ENCODE data around the gene KNDC1. TPM values are rescaled to one million over a fixed set of nuclear protein-coding genes. Genes with fewer than 3 reads are reported as not detected.
"Not testable (repeated sequence)": the region's sequence is repeated elsewhere in the genome, so short reads cannot be mapped to it uniquely, and the experiment has no call there.

KNDC1 gene
- total RNA-seq, 2 donors from 2014 or later, result 0.19 to 0.26 TPM

DNA sequence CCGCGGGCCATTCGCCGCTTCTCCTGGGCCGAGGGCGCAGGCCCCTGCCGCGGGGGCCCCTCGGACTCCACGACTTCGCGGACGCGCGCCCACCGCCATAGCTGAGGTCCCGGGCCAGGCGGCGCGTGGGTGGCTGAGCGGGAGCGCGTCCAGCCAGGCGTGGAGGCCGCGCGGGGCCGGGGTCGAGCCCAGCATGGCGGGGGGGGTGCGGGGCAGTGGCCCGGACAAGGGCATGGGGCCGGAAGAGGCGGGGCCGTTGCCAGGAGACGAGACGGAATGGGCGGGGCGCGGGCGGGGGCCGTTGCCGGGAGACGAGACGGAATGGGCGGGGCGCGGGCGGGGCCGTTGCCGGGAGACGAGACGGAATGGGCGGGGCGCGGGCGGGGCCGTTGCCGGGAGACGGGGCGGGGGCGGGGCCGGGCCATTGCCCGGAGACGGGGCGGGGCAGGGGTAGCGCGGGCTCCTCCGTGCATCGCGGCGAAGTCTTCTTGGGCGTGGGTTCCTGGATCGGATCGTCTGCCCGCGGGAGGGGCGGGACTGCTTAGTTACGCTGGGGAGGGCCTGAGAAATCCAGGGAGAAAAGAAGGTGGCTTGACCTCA, 101.8 kb downstream of the KNDC1 start:
- Mint-ChIP-seq H3K27ac (peak overlapping the region; percentile 88), H3K27me3 (no peaks in the 10 kb centered on the region), H3K4me3 (peak overlapping the region; percentile 60), H3K9me3 (no peaks in the 10 kb centered on the region), H3K36me3 (ENCODE audit: low read depth) (peaks cover 43% of the 10 kb centered on the region), H3K4me1 (peaks cover 14% of the 10 kb centered on the region)
- ATAC-seq (replicated peaks), result peak; percentile 52

DNA sequence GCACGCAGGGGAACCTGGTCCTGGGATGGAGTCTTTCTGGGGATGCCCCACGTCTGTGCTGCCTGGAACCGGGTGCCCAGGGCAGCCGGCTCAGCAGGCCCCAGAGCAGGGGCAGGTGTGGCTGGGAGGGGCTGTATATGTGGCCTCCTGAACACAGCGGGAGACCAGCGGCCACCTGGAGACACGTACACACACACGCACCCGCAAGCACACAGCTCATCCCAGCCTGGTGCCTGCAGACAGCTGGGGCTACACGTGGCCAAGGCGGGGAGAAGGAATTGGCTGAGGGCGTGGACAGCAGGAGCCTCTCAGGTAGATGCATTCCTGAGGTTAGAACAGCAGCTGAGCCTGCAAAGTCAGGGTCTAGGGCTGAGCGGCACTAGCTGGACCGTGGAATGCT, 102.7 kb downstream of the KNDC1 start:
- H3K9me3 Mint-ChIP-seq, result no peaks in the 10 kb centered on the region
- peaks cover 43% of the 10 kb centered on the region for H3K36me3 Mint-ChIP-seq (ENCODE audit: low read depth)
- no peak overlapping the region for H3K27ac Mint-ChIP-seq
- H3K27me3 Mint-ChIP-seq, result no peaks in the 10 kb centered on the region
- H3K4me3 Mint-ChIP-seq, result peak overlapping the region; percentile 42
- no peak for ATAC-seq (replicated peaks)
- peaks cover 14% of the 10 kb centered on the region for H3K4me1 Mint-ChIP-seq

DNA sequence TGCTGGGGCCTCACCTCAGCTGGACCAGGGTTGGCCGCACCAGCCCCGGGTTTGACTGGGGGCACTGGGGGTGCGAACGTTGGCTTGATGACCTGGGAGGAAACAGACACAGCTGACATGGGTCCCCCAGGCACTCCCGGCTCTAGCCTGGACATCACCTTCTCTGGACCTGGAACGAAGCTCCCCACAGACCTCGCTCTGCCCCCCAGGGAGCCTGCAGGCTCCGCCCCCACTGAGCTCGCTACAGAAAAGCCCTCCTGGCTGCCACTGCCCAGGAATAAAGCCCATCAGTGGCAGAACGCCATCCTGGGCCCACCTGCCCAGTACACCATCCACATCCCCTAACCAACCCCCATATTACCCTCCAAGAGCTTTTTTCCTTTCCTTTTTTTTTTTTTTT, 103.7 kb downstream of the KNDC1 start:
- ATAC-seq (replicated peaks), result no peak
- Mint-ChIP-seq H3K9me3 (no peaks in the 10 kb centered on the region), H3K4me1 (peaks cover 14% of the 10 kb centered on the region), H3K4me3 (peak overlapping the region; percentile 31), H3K27ac (no peak overlapping the region), H3K36me3 (ENCODE audit: low read depth) (peaks cover 43% of the 10 kb centered on the region), H3K27me3 (no peaks in the 10 kb centered on the region)

DNA sequence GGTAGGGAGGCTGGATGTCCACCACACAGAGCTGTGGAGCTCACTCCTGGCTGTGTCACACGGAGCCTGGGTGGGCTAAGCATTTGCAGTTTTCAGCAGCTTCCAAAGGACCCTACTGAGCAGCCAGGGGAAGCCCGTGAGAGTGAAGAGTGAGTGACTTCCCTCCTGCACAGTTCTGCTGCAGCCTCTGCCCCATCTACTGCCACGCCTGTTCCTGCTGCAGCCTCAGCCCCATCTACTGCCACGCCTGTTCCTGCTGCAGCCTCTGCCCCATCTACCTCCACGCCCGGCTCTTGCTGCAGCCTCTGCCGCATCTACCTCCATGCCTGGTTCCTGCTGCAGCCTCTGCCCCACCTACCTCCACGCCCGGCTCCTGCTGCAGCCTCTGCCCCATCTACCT, 104.4 kb downstream of the KNDC1 start:
- no peak for ATAC-seq (replicated peaks)
- Mint-ChIP-seq H3K4me1 (peaks cover 8% of the 10 kb centered on the region), H3K27ac (no peak overlapping the region), H3K27me3 (no peaks in the 10 kb centered on the region), H3K36me3 (ENCODE audit: low read depth) (peaks cover 37% of the 10 kb centered on the region), H3K9me3 (no peaks in the 10 kb centered on the region), H3K4me3 (peak overlapping the region; percentile 31)

DNA sequence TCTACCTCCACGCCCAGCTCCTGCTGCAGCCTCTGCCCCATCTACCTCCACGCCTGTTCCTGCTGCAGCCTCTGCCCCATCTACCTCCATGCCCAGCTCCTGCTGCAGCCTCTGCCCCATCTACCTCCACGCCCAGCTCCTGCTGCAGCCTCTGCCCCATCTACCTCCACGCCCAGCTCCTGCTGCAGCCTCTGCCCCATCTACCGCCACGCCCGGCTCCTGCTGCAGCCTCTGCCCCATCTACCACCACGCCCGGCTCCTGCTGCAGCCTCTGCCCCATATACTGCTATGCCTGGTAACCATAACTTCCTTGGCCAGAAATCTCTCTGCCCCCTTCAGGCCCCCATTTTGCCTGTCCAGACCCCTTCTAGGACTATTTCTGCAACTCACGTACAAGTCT, 105.0 kb downstream of the KNDC1 start:
- ATAC-seq (replicated peaks); H3K4me3 Mint-ChIP-seq; H3K27me3 Mint-ChIP-seq; H3K4me1 Mint-ChIP-seq; H3K9me3 Mint-ChIP-seq: not testable (repeated sequence)
- peaks cover 42% of the 10 kb centered on the region for H3K36me3 Mint-ChIP-seq (ENCODE audit: low read depth)
- peak overlapping the region; percentile 41 for H3K27ac Mint-ChIP-seq

DNA sequence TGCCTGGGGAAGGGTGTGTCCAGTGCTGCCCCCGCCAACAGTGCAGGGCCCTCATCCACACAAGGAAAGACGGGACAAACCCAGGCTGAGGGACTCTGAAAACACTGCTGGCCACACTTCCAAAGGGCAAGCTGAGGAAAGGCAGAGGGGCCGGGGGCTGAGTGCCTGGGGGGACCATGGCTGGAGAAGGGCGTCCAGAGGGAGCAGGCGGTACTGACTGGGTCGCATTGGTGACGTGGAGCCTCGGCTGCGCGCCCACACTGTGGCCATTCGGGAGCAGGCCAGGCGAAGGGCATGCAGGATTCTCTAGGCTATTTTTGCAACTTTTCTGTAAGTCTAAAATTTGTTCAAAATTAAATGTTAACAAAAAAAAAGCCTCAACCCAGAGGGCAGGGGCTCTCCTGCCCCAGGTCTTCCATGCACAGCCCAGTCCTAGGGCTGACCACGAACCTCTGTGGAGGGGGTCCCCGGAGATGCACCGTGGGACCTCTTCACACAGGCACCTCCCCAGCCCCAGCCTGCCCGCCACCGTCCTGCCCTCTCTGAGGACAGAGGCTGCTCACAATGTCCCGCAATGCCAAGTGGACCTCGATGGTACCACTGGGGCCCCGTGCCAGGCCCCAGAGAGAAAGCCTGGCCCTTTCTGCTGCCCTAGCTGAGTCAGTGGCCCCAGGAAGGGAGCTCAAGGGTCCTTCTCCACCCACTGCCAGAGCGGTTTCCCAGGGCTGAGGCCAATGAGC, 106.2 kb downstream of the KNDC1 start:
- Mint-ChIP-seq H3K4me3 (no peak overlapping the region), H3K36me3 (ENCODE audit: low read depth) (peaks cover 53% of the 10 kb centered on the region), H3K9me3 (no peaks in the 10 kb centered on the region), H3K4me1 (peaks cover 7% of the 10 kb centered on the region), H3K27ac (no peak overlapping the region), H3K27me3 (no peaks in the 10 kb centered on the region)
- no peak for ATAC-seq (replicated peaks)

DNA sequence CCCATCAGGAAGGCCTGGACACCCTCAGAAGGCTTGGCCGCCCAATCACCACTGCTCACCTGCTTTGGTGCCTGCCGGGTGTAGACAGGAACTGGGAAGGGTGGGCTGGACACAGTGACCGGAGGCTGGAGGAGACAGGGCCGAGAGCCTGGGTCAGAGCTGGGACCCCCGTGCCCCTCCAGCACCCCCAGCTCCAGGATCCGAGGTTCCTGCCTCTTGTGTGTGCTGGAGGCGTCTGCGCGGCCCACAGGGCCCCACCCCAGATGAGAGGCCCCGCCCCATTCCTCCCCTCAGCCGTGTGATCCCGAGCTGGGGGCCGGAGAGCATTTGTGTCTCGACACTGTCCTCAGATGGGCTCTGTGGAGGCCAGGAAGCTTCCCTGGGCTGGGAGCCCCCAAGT, 107.3 kb downstream of the KNDC1 start:
- H3K27me3 Mint-ChIP-seq, result no peaks in the 10 kb centered on the region
- no peak for ATAC-seq (replicated peaks)
- H3K9me3 Mint-ChIP-seq, result no peaks in the 10 kb centered on the region
- H3K36me3 Mint-ChIP-seq (ENCODE audit: low read depth), result peaks cover 63% of the 10 kb centered on the region
- H3K4me1 Mint-ChIP-seq, result peaks cover 7% of the 10 kb centered on the region
- H3K4me3 Mint-ChIP-seq, result no peak overlapping the region
- no peak overlapping the region for H3K27ac Mint-ChIP-seq

DNA sequence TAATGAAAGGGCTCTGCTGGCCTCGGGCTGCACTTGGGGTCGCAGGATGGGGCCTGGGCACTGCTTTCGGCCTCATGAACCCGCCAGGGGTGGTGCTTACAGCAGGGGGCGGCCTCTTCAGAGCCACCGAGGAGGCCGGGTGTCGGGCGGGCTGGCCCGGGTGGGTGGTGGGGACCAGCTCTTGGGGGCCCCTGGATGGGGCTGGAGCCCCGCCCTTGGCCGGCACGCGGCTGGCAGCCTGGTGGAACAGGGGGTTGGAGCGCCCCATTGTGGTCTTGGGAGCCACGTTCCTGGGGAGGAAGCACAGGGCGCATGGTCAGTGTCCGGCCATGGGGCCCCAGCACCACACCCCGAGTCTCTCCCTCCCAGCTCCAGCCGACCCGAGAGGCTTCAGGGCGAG, 107.8 kb downstream of the KNDC1 start:
- no peak for ATAC-seq (replicated peaks)
- H3K27ac Mint-ChIP-seq, result no peak overlapping the region
- H3K9me3 Mint-ChIP-seq, result no peaks in the 10 kb centered on the region
- peaks cover 7% of the 10 kb centered on the region for H3K4me1 Mint-ChIP-seq
- no peaks in the 10 kb centered on the region for H3K27me3 Mint-ChIP-seq
- H3K36me3 Mint-ChIP-seq (ENCODE audit: low read depth), result peaks cover 63% of the 10 kb centered on the region
- no peak overlapping the region for H3K4me3 Mint-ChIP-seq

DNA sequence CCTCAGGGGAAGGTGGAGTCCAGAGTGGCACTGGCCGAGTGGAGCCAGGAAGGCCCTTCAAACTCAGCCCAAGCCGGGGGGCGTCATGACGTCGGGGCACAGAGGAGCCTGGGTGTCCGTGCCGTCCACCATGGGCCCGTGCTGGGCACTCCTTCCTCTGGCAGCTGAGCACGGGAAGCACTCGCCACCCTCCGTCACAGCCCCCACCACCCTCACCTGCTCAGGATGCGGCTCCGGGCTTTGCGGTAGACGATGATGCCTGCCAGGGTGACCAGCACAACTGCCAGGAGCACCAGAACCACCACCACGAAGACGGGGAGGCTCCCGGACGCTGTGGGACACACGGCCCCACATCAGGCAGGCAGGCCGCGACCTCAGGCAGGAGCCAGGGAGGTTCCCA, 108.5 kb downstream of the KNDC1 start:
- H3K27me3 Mint-ChIP-seq, result no peaks in the 10 kb centered on the region
- peaks cover 63% of the 10 kb centered on the region for H3K36me3 Mint-ChIP-seq (ENCODE audit: low read depth)
- H3K9me3 Mint-ChIP-seq, result no peaks in the 10 kb centered on the region

DNA sequence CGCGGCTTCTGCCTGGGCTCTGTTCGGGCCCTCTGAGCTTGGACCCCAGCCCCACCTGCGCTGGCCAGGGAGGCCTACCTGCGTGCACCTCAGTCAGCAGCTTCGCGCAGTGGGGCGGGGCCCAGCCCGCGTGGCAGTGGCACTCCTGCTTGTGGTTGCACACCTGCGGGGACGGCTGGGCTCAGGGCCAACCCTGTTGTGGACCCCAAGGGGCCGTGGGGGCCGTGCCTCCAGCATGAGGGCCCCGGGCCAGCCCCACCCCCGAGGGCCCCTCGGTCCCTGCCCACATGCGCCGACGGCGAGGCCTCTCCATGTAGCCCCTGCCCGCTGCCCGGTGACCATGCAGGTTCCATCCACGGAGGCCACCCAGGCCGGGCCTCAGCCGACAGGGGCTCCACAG, 109.3 kb downstream of the KNDC1 start:
- ATAC-seq (replicated peaks), result no peak
- H3K9me3 Mint-ChIP-seq, result no peaks in the 10 kb centered on the region
- H3K4me3 Mint-ChIP-seq, result no peak overlapping the region

More for the DNA sequence above, 108.5 kb downstream of the KNDC1 start:
- ATAC-seq (replicated peaks), result no peak
- no peak overlapping the region for H3K4me3 Mint-ChIP-seq
- peaks cover 7% of the 10 kb centered on the region for H3K4me1 Mint-ChIP-seq
- no peak overlapping the region for H3K27ac Mint-ChIP-seq

DNA sequence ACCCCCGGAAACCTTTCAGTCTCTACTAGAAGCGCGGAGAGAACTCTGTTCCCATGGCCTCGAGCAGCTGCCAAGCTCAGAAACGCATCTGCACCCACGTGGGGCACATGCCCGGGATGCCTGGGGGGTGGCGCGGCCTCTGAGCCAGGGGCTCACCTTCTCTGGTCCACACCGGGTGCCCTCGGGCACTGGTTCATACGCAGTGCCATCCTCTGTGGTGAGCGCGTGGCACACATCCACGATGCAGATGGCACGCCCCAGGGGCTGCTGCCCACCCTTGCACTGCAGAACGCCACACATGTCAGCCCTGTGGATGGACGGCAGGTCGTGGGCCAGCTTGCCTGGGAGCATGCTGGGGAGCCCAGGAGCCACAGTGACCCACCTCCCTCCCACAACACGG, 110.2 kb downstream of the KNDC1 start:
- no peaks in the 10 kb centered on the region for H3K9me3 Mint-ChIP-seq
- no peaks in the 10 kb centered on the region for H3K27me3 Mint-ChIP-seq
- H3K27ac Mint-ChIP-seq, result no peak overlapping the region
- no peaks in the 10 kb centered on the region for H3K4me1 Mint-ChIP-seq
- H3K36me3 Mint-ChIP-seq (ENCODE audit: low read depth), result peaks cover 56% of the 10 kb centered on the region
- no peak overlapping the region for H3K4me3 Mint-ChIP-seq
- ATAC-seq (replicated peaks), result no peak

More for the DNA sequence above, 109.3 kb downstream of the KNDC1 start:
- no peak overlapping the region for H3K27ac Mint-ChIP-seq
- peaks cover 4% of the 10 kb centered on the region for H3K4me1 Mint-ChIP-seq
- H3K27me3 Mint-ChIP-seq, result no peaks in the 10 kb centered on the region
- H3K36me3 Mint-ChIP-seq (ENCODE audit: low read depth), result peaks cover 54% of the 10 kb centered on the region

DNA sequence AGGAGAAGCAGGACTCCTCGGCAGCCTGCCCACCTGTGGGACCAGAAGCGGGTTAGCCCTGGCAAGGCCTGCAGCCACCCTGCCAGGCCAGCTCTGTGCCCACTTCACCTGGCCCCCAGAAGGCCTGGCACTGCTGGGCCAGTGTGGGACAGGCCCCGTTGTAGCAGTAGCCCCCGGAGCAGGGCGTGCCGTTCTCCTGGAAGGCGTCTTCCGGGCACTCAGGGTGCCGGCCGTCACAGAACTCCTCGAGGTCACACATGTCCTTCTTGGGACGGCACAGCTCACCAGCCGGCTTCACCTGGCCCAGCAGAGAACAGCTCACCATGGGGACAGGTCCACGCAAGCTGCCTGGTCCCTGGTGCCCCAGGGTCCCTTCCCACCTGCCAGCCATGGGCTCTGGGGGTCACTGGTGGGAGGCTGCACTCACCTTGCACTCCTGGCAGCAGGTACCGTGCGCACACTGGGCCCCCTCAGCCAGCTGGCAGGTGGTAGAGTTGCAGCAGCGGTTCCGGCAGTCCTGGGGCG, 110.8 kb downstream of the KNDC1 start:
- no peak overlapping the region for H3K4me3 Mint-ChIP-seq
- no peak for ATAC-seq (replicated peaks)
- H3K27me3 Mint-ChIP-seq, result no peaks in the 10 kb centered on the region
- H3K9me3 Mint-ChIP-seq, result no peaks in the 10 kb centered on the region
- H3K36me3 Mint-ChIP-seq (ENCODE audit: low read depth), result peaks cover 56% of the 10 kb centered on the region
- H3K4me1 Mint-ChIP-seq, result no peaks in the 10 kb centered on the region
- H3K27ac Mint-ChIP-seq, result no peak overlapping the region

DNA sequence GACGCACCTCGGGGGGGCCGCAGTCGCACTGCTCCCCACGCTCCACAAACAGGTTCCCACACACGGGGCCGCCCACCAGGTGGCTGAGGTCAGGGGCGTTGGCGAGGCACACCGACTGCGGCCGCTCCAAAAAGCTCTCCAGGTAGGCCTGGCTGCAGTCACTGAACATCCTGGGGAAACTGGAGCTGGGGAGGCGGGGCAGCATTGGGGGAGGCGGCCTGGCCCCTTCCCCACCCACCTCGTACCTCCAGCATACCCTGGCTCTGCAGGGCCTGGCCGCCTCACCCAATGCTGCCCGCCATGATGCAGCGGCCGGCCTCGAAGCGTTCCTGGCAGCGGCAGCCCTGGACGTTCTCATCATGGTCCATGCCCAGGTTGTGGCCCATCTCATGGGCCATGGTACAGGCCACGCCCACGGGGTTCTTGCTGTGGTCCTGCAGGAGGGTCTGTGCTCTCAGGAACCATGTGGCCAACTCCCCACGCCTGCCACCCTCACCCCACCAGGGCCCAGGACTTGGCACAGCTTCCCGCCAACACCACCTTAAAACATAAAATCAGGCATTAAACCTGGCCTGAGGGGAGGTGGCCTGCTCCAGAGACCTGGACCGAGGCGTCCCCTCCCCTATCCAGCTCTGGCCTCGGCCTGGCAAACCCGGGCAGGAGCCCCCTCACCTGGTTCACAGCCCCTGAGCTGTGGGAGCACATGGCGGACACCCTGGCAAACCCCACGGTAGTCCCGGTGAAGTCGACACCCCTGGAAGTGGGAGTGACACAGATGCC, 111.7 kb downstream of the KNDC1 start:
- peaks cover 56% of the 10 kb centered on the region for H3K36me3 Mint-ChIP-seq (ENCODE audit: low read depth)
- H3K9me3 Mint-ChIP-seq, result no peaks in the 10 kb centered on the region
- H3K4me3 Mint-ChIP-seq, result no peak overlapping the region
- ATAC-seq (replicated peaks), result no peak
- no peaks in the 10 kb centered on the region for H3K27me3 Mint-ChIP-seq
- no peak overlapping the region for H3K27ac Mint-ChIP-seq
- no peaks in the 10 kb centered on the region for H3K4me1 Mint-ChIP-seq

DNA sequence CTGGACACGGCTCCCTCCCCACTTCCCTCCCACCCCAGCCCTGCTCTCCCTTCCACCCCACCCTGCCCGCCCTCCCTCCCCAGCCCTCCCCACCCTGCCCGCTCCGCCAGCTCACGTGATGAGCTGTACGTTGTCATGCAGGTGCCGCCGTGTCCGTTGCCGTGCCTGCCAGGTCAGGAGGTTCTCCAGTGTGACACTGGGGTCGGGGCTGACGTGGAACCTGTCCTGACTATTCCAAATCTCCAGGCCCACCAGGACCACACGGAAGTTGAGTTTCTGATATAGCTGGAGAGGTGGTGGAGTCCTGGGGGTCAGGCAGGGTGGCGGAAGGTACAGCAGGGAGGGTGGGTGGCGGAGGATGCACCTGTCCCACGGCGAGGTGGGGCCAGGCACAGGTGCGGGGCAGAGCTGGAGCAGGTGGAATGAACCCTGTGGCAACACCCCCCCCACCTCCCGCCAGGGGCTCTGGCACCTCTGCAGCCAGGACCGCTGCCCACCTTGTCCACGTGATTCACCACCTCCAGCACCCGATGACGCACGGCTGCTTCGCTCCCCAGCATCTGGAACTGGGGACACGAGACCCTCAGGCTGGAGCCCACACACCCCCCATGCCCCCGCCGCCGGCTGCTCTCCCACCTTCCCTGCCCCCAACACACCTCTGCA, 112.4 kb downstream of the KNDC1 start:
- no peaks in the 10 kb centered on the region for H3K27me3 Mint-ChIP-seq
- H3K36me3 Mint-ChIP-seq (ENCODE audit: low read depth), result peaks cover 56% of the 10 kb centered on the region
- no peaks in the 10 kb centered on the region for H3K9me3 Mint-ChIP-seq
- no peaks in the 10 kb centered on the region for H3K4me1 Mint-ChIP-seq
- H3K4me3 Mint-ChIP-seq, result no peak overlapping the region
- no peak overlapping the region for H3K27ac Mint-ChIP-seq
- ATAC-seq (replicated peaks), result no peak

All from activated T-helper 17 cell treated with anti-CD3 and anti-CD28 coated beads, Interleukin-2, amount 50 U/mL, for 72 hours (primary cell).